T47D (cell line): ENCODE measurements around the gene SLIT3.

Experiments used
- DNase-seq, 2 experiments: peaks; one replicate each; pipeline versions ENCODE4 v3.0.0 to v3.0.0-alpha.2; 2011 to 2012; ENCODE audit warnings: low read depth in 1 of 2, low spot score in 1 of 2
- JUND ChIP-seq: IDR thresholded peaks from 2 replicates; pipeline ENCODE4 v1.6.1; 2012; ENCODE audit warnings: low read depth
- in situ Hi-C: cut with HindIII; loops from 2 replicates; pipeline ENCODE4 v1.10.0; 2016; ENCODE audit warnings: low sequenced_read_pairs, low pct_unique_long_range_greater_than_20kb

The SLIT3 gene

GRCh38 chr5:168779333-168779732, 521.6 kb downstream of the SLIT3 start:
- no peak for TF ChIP-seq JUND
- in situ Hi-C loops = no loop called here

GRCh38 chr5:168778536-168778935, 522.4 kb downstream of the SLIT3 start:
- no peak for TF ChIP-seq JUND
- no peak for DNase-seq
- in situ Hi-C loops = no loop called here

More at GRCh38 chr5:168779333-168779732, 521.6 kb downstream of the SLIT3 start:
- DNase-seq = no peak

- no peak for DNase-seq
- no peak for TF ChIP-seq JUND
- in situ Hi-C loops = no loop called here
Measured at GRCh38 chr5:168777651-168778050, 523.3 kb downstream of the SLIT3 start.

GRCh38 chr5:168776070-168776469, 524.9 kb downstream of the SLIT3 start:
- no peak for TF ChIP-seq JUND
- in situ Hi-C loops = no loop called here
- no peak for DNase-seq

- in situ Hi-C loops = no loop called here
- no peak for TF ChIP-seq JUND
- DNase-seq = no peak
Measured at GRCh38 chr5:168773226-168773625, 527.7 kb downstream of the SLIT3 start.

- TF ChIP-seq JUND = no peak
- in situ Hi-C loops = no loop called here
- DNase-seq = no peak
Measured at GRCh38 chr5:168772316-168772961, 528.5 kb downstream of the SLIT3 start.

GRCh38 chr5:168771678-168772077, 529.3 kb downstream of the SLIT3 start:
- no peak for DNase-seq
- TF ChIP-seq JUND = no peak
- in situ Hi-C loops = no loop called here

- DNase-seq = no peak
- in situ Hi-C loops = no loop called here
- TF ChIP-seq JUND = no peak
Measured at GRCh38 chr5:168770996-168771395, 529.9 kb downstream of the SLIT3 start.

- TF ChIP-seq JUND = no peak
- in situ Hi-C loops = no loop called here
- DNase-seq = no peak
Measured at GRCh38 chr5:168770036-168770498, 530.9 kb downstream of the SLIT3 start.

GRCh38 chr5:168768172-168768571, 532.8 kb downstream of the SLIT3 start:
- in situ Hi-C loops = no loop called here
- no peak for TF ChIP-seq JUND
- DNase-seq = no peak

- in situ Hi-C loops = no loop called here
- no peak for TF ChIP-seq JUND
- DNase-seq = no peak
Measured at GRCh38 chr5:168766426-168766700, 534.6 kb downstream of the SLIT3 start.

- in situ Hi-C loops = no loop called here
- no peak for TF ChIP-seq JUND
- no peak for DNase-seq
Measured at GRCh38 chr5:168765551-168766425, 535.2 kb downstream of the SLIT3 start.

GRCh38 chr5:168765086-168765550, 535.8 kb downstream of the SLIT3 start:
- no peak for TF ChIP-seq JUND
- in situ Hi-C loops = no loop called here
- DNase-seq = no peak
